HUES64 (cell line): ENCODE measurements around the gene MAGI2.

Experiments
- H3K27ac ChIP-seq: 2 replicates; pipeline ENCODE4 v1.7.0; 2013; ENCODE audit warnings: low read depth, low read length, inconsistent platforms
- H3K27me3 ChIP-seq: 2 replicates; pipeline ENCODE4 v1.6.1; 2013; ENCODE audit warnings: mild to moderate bottlenecking, low read length; ENCODE audit not compliant: insufficient read depth
- H3K36me3 ChIP-seq: 2 replicates; pipeline ENCODE4 v1.6.1; 2013; ENCODE audit warnings: mild to moderate bottlenecking, low read length; ENCODE audit not compliant: insufficient read depth
- H3K4me1 ChIP-seq: 2 replicates; pipeline ENCODE4 v1.6.1; 2013; ENCODE audit warnings: mild to moderate bottlenecking, low read length, moderate library complexity; ENCODE audit not compliant: insufficient read depth
- H3K4me3 ChIP-seq: 2 replicates; pipeline ENCODE4 v1.5.1; 2013; ENCODE audit warnings: mild to moderate bottlenecking, low read length, moderate library complexity
- H3K9ac ChIP-seq: 2 replicates; pipeline ENCODE4 v1.6.1; 2013; ENCODE audit warnings: mild to moderate bottlenecking, low read depth, low read length
- H3K9me3 ChIP-seq: 2 replicates; pipeline ENCODE4 v1.6.1; 2013; ENCODE audit warnings: low read depth, low read length; ENCODE audit not compliant: insufficient read depth
- WGBS: fragments of 150-250, 120-280 bp; methylation state at CpG from one replicate; pipeline ENCODE4 v1.1.7; 2013; ENCODE audit warnings: missing lambda C conversion rate; 5-methylcytosine and 5-hydroxymethylcytosine counted together

Gene MAGI2

GRCh38 chr7:78203042-78203720 is 1250.3 kb downstream of the MAGI2 start:
- WGBS = 88% methylated on average over 6 of the region's 7 CpGs

GRCh38 chr7:78198756-78199155 is 1254.7 kb downstream of the MAGI2 start:
- no peak overlapping the region for H3K4me3 ChIP-seq
- no peaks in the 10 kb centered on the region for H3K9me3 ChIP-seq
- no peak overlapping the region for H3K9ac ChIP-seq
- no peak overlapping the region for H3K27ac ChIP-seq
- no peaks in the 10 kb centered on the region for H3K36me3 ChIP-seq
- H3K4me1 ChIP-seq = no peaks in the 10 kb centered on the region
- 96% methylated on average over 3 of the region's 3 CpGs for WGBS
- H3K27me3 ChIP-seq = no peaks in the 10 kb centered on the region

More at GRCh38 chr7:78203042-78203720, 1250.3 kb downstream of the MAGI2 start:
- Histone ChIP-seq H3K27me3 (no peaks in the 10 kb centered on the region), H3K36me3 (no peaks in the 10 kb centered on the region), H3K27ac (no peak overlapping the region), H3K9me3 (no peaks in the 10 kb centered on the region), H3K9ac (no peak overlapping the region), H3K4me1 (peaks cover 10% of the 10 kb centered on the region; the same call in 1 of the 2 replicates), H3K4me3 (no peak overlapping the region)

GRCh38 chr7:78197447-78197846 is 1256.0 kb downstream of the MAGI2 start:
- 94% methylated on average over 1 of the region's 1 CpG for WGBS
- H3K27ac ChIP-seq = no peak overlapping the region

GRCh38 chr7:78195281-78195680 is 1258.2 kb downstream of the MAGI2 start:
- Histone ChIP-seq H3K4me3 (no peak overlapping the region), H3K27me3 (no peaks in the 10 kb centered on the region), H3K9ac (no peak overlapping the region), H3K9me3 (no peaks in the 10 kb centered on the region), H3K27ac (no peak overlapping the region), H3K36me3 (no peaks in the 10 kb centered on the region; the same call in 1 of the 2 replicates), H3K4me1 (no peaks in the 10 kb centered on the region)
- 96% methylated on average over 5 of the region's 6 CpGs for WGBS

More at GRCh38 chr7:78197447-78197846, 1256.0 kb downstream of the MAGI2 start:
- Histone ChIP-seq H3K27me3 (no peaks in the 10 kb centered on the region), H3K9ac (no peak overlapping the region), H3K4me3 (no peak overlapping the region), H3K4me1 (no peaks in the 10 kb centered on the region), H3K36me3 (no peaks in the 10 kb centered on the region), H3K9me3 (no peaks in the 10 kb centered on the region)

DNA sequence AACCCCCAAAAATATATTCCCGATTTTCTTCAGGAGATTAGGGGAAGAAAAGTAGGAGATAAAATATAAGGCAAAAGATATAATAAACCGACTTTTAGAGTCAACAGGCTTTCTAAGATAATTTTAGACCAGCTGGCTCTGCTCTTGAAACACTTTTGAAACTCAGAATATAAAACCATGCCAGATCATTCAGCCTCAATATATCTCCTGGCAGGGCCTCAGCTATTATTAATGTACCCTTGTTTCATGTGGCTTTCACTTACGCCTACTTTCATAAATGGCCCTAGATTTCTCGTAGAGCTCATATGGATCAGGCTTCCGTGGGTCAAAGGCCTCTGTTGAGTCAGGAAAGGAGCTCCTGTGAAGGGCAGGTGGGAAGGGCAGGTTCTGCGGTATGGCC is 1258.9 kb downstream of the MAGI2 start:
- H3K4me1 ChIP-seq = no peaks in the 10 kb centered on the region
- H3K4me3 ChIP-seq = no peak overlapping the region
- no peaks in the 10 kb centered on the region; the same call in 1 of the 2 replicates for H3K36me3 ChIP-seq
- H3K9ac ChIP-seq = no peak overlapping the region
- H3K9me3 ChIP-seq = no peaks in the 10 kb centered on the region
- no peak overlapping the region for H3K27ac ChIP-seq
- WGBS = 93% methylated on average over 5 of the region's 6 CpGs
- H3K27me3 ChIP-seq = no peaks in the 10 kb centered on the region

GRCh38 chr7:78191475-78192079 is 1261.9 kb downstream of the MAGI2 start:
- H3K9ac ChIP-seq = no peak overlapping the region
- 88% methylated on average over 9 of the region's 9 CpGs for WGBS
- no peaks in the 10 kb centered on the region for H3K4me1 ChIP-seq
- no peak overlapping the region for H3K4me3 ChIP-seq
- H3K36me3 ChIP-seq = no peaks in the 10 kb centered on the region; the same call in 1 of the 2 replicates
- no peak overlapping the region for H3K27ac ChIP-seq
- no peaks in the 10 kb centered on the region for H3K27me3 ChIP-seq
- no peaks in the 10 kb centered on the region for H3K9me3 ChIP-seq

DNA sequence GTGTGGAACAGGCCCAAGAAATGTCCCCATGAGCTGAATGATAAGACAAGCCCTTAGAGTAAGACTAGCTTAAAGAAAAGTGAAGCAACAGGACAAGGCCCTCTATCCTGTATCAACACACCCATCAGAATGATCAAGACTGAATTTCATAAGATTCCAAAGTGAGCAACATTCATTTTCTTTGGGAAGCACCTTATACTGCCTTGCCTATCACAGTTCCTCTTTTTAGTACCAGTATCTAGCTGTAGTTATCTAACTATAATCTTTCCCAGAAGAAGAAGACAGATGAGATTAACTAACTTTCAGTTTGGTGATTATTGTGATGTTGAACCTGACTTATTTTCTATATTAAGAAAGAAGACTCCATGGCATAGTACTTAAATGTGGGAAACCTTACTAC is 1263.7 kb downstream of the MAGI2 start:
- H3K4me1 ChIP-seq = no peaks in the 10 kb centered on the region
- no peak overlapping the region for H3K9ac ChIP-seq
- H3K9me3 ChIP-seq = no peaks in the 10 kb centered on the region
- no peaks in the 10 kb centered on the region; the same call in 1 of the 2 replicates for H3K36me3 ChIP-seq
- no peak overlapping the region for H3K27ac ChIP-seq
- no peaks in the 10 kb centered on the region for H3K27me3 ChIP-seq
- H3K4me3 ChIP-seq = no peak overlapping the region

GRCh38 chr7:78185149-78185745 is 1268.2 kb downstream of the MAGI2 start:
- Histone ChIP-seq H3K9me3 (no peaks in the 10 kb centered on the region), H3K4me1 (no peaks in the 10 kb centered on the region; the same call in 1 of the 2 replicates), H3K27ac (no peak overlapping the region), H3K9ac (no peak overlapping the region), H3K27me3 (no peaks in the 10 kb centered on the region), H3K4me3 (no peak overlapping the region), H3K36me3 (no peaks in the 10 kb centered on the region)
- WGBS = 90% methylated on average over 4 of the region's 4 CpGs

DNA sequence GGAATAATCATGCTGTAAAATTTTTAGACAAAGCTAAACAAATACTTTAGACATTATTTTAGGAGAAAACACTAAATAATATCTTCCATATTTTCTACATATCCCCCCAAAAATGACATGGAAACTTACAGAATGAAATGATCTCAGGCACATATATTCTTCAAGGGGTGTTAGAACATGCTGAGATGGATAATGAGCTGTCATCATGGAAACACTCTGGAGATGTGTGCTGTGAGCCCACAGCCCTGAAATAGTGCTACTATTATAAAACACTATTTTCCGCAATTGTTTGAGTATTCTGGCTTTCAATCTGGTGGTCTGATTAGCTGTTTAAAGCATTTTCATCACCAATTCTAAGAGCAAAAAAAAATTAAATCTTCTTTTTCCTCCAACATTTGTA is 1269.2 kb downstream of the MAGI2 start:
- H3K9me3 ChIP-seq = no peaks in the 10 kb centered on the region
- H3K4me3 ChIP-seq = no peak overlapping the region
- no peak overlapping the region for H3K9ac ChIP-seq
- no peaks in the 10 kb centered on the region for H3K27me3 ChIP-seq
- H3K27ac ChIP-seq = no peak overlapping the region
- H3K36me3 ChIP-seq = no peaks in the 10 kb centered on the region
- H3K4me1 ChIP-seq = no peaks in the 10 kb centered on the region; the same call in 1 of the 2 replicates
- 100% methylated on average over 1 of the region's 1 CpG for WGBS

GRCh38 chr7:78179827-78180477 is 1273.5 kb downstream of the MAGI2 start:
- Histone ChIP-seq H3K36me3 (no peaks in the 10 kb centered on the region), H3K9me3 (no peaks in the 10 kb centered on the region), H3K27ac (no peak overlapping the region), H3K4me3 (no peak overlapping the region), H3K4me1 (peaks cover 4% of the 10 kb centered on the region; the same call in 1 of the 2 replicates), H3K27me3 (no peaks in the 10 kb centered on the region), H3K9ac (no peak overlapping the region)
- 86% methylated on average over 3 of the region's 4 CpGs for WGBS

DNA sequence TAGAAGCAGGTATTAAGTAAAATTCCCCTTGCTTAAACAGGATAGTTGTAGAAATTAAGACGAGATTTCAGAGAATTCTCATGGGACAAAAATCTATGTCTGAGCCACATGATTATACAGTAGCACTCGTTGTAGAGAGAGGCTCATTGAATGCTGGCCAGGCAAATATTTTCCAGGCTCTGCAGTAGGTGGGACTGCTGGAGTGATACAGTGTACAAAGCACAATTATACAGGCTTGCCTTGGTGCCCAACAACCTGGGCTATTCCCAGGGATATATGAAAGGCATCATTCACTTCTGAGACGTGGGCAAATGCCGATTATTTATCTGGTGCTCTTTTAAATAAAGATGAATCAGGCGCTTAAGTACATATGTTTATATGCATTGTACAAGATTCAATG is 1274.3 kb downstream of the MAGI2 start:
- 93% methylated on average over 4 of the region's 5 CpGs for WGBS
- H3K27me3 ChIP-seq = no peaks in the 10 kb centered on the region
- no peak overlapping the region for H3K27ac ChIP-seq
- H3K36me3 ChIP-seq = no peaks in the 10 kb centered on the region
- peaks cover 4% of the 10 kb centered on the region; the same call in 1 of the 2 replicates for H3K4me1 ChIP-seq
- H3K4me3 ChIP-seq = no peak overlapping the region
- no peak overlapping the region for H3K9ac ChIP-seq
- no peaks in the 10 kb centered on the region for H3K9me3 ChIP-seq
